GM12878 (cell line): Measurements from ENCODE around the gene NME8.

Experiments used
- BRCA1 ChIP-seq: IDR thresholded peaks from 2 replicates; pipeline ENCODE4 v1.6.1; 2011; ENCODE audit warnings: low read depth, low read length, improper control_type of control experiment
- EZH2 ChIP-seq: IDR thresholded peaks from 2 replicates; pipeline ENCODE4 v1.6.1; 2012; ENCODE audit warnings: low read depth, mild to moderate bottlenecking, control low read depth, inconsistent platforms, low read length, borderline replicate concordance; ENCODE audit not compliant: control insufficient read depth
- POLR2A ChIP-seq: IDR thresholded peaks from 2 replicates; pipeline ENCODE4 v1.6.1; 2011; ENCODE audit warnings: low read depth, mild to moderate bottlenecking, low read length
- TF ChIP-seq, protein P1 (sequence below): IDR thresholded peaks from 2 replicates; pipeline ENCODE4 v1.6.1; 2012; ENCODE audit warnings: low read depth, low read length, improper control_type of control experiment
- TF ChIP-seq, protein P2 (sequence below), 3 experiments: IDR thresholded peaks in 2 of 3; conservative IDR thresholded peaks in 1 of 3; 2 replicates each; pipeline ENCODE4 v1.5.1; 2011; ENCODE audit warnings: low read depth in 3 of 3, low read length in 3 of 3, mild to moderate bottlenecking in 3 of 3, control low read depth in 2 of 3, moderate library complexity in 2 of 3, inconsistent platforms in 1 of 3, mixed read lengths in 1 of 3; ENCODE audit not compliant: control insufficient read depth in 2 of 3, insufficient read depth in 1 of 3; ENCODE audit errors: extremely low read depth in 1 of 3

DNA sequence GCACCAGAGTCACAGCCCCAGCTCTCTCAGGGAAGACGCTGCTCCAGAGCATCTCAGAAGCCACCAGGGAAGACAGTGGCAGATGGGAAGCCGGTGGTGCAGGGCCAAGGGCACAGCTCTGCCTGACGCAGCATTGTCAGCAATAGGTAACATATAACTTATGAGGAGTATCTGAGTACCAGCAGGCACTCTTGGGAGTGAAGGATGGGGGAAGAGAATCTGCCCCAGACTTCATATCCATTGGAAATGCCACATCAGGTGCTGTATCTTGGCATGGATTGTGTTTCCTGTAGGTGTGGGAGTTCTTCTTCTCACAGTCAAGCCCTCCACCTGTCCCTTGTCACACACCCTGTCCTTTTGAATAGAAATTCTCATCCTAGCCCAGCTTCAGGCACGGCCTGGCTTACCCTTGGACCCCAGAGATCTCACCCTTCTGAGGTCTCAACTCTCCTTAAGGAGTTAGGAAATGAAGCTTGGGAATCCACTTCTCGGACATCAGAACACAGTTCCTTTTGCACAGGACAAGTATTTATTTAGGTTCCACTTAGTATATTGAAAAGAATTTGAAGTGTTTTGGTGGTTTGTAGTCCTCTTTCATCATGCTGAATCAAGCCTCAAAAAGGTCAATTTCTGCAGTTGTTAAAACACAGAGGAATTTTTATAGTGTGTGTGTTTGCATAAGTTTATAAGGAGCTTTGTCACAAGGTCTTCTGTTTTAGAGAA is 82.0 kb downstream of the NME8 start:
- TF ChIP-seq, protein P1, sequence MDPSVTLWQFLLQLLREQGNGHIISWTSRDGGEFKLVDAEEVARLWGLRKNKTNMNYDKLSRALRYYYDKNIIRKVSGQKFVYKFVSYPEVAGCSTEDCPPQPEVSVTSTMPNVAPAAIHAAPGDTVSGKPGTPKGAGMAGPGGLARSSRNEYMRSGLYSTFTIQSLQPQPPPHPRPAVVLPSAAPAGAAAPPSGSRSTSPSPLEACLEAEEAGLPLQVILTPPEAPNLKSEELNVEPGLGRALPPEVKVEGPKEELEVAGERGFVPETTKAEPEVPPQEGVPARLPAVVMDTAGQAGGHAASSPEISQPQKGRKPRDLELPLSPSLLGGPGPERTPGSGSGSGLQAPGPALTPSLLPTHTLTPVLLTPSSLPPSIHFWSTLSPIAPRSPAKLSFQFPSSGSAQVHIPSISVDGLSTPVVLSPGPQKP = no peak
- TF ChIP-seq, protein P2, sequence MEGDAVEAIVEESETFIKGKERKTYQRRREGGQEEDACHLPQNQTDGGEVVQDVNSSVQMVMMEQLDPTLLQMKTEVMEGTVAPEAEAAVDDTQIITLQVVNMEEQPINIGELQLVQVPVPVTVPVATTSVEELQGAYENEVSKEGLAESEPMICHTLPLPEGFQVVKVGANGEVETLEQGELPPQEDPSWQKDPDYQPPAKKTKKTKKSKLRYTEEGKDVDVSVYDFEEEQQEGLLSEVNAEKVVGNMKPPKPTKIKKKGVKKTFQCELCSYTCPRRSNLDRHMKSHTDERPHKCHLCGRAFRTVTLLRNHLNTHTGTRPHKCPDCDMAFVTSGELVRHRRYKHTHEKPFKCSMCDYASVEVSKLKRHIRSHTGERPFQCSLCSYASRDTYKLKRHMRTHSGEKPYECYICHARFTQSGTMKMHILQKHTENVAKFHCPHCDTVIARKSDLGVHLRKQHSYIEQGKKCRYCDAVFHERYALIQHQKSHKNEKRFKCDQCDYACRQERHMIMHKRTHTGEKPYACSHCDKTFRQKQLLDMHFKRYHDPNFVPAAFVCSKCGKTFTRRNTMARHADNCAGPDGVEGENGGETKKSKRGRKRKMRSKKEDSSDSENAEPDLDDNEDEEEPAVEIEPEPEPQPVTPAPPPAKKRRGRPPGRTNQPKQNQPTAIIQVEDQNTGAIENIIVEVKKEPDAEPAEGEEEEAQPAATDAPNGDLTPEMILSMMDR (IDR thresholded peaks at IDR 0.05 in 2 of 3, conservative IDR thresholded peaks at IDR 0.05 in 1 of 3; ENCODE audit: control insufficient read depth in 2 of 3, extremely low read depth in 1 of 3, insufficient read depth in 1 of 3, low read depth in 3 of 3, low read length in 3 of 3) = no peak
- no peak for TF ChIP-seq BRCA1
- no peak for TF ChIP-seq EZH2
- no peak for TF ChIP-seq POLR2A
